ENCODE measurements around the gene CEP170B. TPM values are rescaled to one million over a fixed set of nuclear protein-coding genes. Genes with fewer than 3 reads are reported as not detected.

CEP170B gene
- total and polyA plus RNA-seq, 2 of the 8 experiments (the other 6 are each of a cell fraction or from before 2014, with no cell fraction given): 9.1 to 33.8 TPM

DNA sequence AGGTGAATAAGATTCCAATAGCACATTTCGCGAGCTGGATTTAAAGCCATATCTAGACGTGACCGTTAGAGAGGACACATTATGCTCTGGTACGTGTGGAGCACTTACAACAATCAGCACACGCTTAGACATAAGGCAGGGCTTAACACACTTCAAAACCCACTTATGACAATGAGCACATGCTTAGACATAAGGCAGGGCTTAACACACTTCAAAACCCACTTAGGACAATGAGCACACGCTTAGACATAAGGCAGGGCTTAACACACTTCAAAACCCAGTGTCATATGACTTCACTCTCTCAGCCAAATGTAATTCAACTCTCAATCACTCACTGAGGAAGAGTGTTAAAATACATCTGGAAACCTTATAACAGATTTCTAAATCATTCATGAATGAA, 48.4 kb downstream of the CEP170B start:
- Histone ChIP-seq H2BK20ac (ENCODE audit: low read length) (no peak overlapping the region), H2BK5ac (ENCODE audit: low read depth, low read length) (no peak overlapping the region), H3K79me2 (ENCODE audit: control insufficient read depth in 1 of 2, insufficient read depth in 2 of 2, low read length in 2 of 2) (no peaks in the 10 kb centered on the region), H3K4ac (replicated peaks; ENCODE audit: insufficient read length, low read depth, low read length) (no peak overlapping the region), H4K91ac (replicated peaks; ENCODE audit: insufficient read length, low read length) (no peak overlapping the region), H3K27ac (ENCODE audit: low read depth, low read length) (no peak overlapping the region), H3K4me3 (ENCODE audit: extremely low read depth in 1 of 4, insufficient read depth in 2 of 4, low read depth in 3 of 4, low read length in 4 of 4) (no peak overlapping the region), H2BK120ac (replicated peaks; ENCODE audit: low read depth, low read length) (no peak overlapping the region), H3K9me3 (ENCODE audit: insufficient read depth in 2 of 2, low read depth in 1 of 2, low read length in 1 of 2) (peaks cover 3 to 4% of the 10 kb centered on the region in 2 experiments; a peak in 2 of 4 replicates), H3K4me1 (replicated peaks in 1 of 4; ENCODE audit: control insufficient read depth in 3 of 4, insufficient read depth in 4 of 4, low read length in 3 of 4) (no peaks in the 10 kb centered on the region), H2BK12ac (ENCODE audit: low read depth, low read length) (no peak overlapping the region), H3K79me1 (ENCODE audit: low read depth, low read length) (no peaks in the 10 kb centered on the region), H4K8ac (ENCODE audit: extremely low read depth, insufficient read depth, low read length) (no peak overlapping the region), H2BK15ac (ENCODE audit: low read length) (no peak overlapping the region), H3K23ac (ENCODE audit: insufficient read length) (no peak overlapping the region), H2AK5ac (ENCODE audit: low read depth, low read length) (no peak overlapping the region), H3K23me2 (ENCODE audit: low read depth, low read length) (no peaks in the 10 kb centered on the region), H4K20me1 (replicated peaks in 1 of 2; ENCODE audit: control insufficient read depth in 1 of 2, insufficient read depth in 2 of 2, low read length in 2 of 2) (no peaks in the 10 kb centered on the region), H3K18ac (ENCODE audit: extremely low read depth, low read length) (no peak overlapping the region), H4K5ac (ENCODE audit: insufficient read length, low read depth, low read length) (no peak overlapping the region), H3K9ac (replicated peaks in 1 of 4; ENCODE audit: extremely low read depth in 1 of 4, low read depth in 3 of 4, low read length in 3 of 4) (no peak overlapping the region), H3K14ac (ENCODE audit: insufficient read length) (no peak overlapping the region), H3K27me3 (replicated peaks in 1 of 4; ENCODE audit: control insufficient read depth in 3 of 4, extremely low read depth in 1 of 4, insufficient read depth in 3 of 4, low read length in 3 of 4) (no peaks in the 10 kb centered on the region; a peak in 1 of 7 replicates), H3K56ac (replicated peaks; ENCODE audit: insufficient read length, low read depth, low read length) (no peak overlapping the region), H3K36me3 (ENCODE audit: control insufficient read depth in 2 of 4, insufficient read depth in 4 of 4, low read length in 3 of 4) (no peaks in the 10 kb centered on the region), H2AFZ (ENCODE audit: low read length) (no peak overlapping the region), H3K4me2 (ENCODE audit: insufficient read depth in 1 of 2, low read depth in 2 of 2, low read length in 2 of 2) (no peak overlapping the region)
- DNase-seq (ENCODE audit: low read depth in 1 of 2, low spot score in 2 of 2): no peak
- no peak for FAIRE-seq
- POLR2A ChIA-PET (ENCODE audit: partially characterized antibody): no interaction called here
- CTCF ChIA-PET (ENCODE audit: partially characterized antibody): interaction anchor here (2.5 kb wide), 1 partner anchor 17 kb away, joined by 7 read pairs; no protein-coding TSS in a partner anchor
- WGBS, 2 experiments (ENCODE audit: extremely low coverage in 1 of 2, insufficient coverage in 1 of 2, insufficient read length in 1 of 2, insufficient replicate concordance in 2 of 2, low coverage in 1 of 2, low lambda C conversion rate in 2 of 2, missing lambda C conversion rate in 1 of 2): 86% methylated on average over 7 of the region's 7 CpGs; no CpG with 5 or more reads in 1 of the 2 experiments
- TF ChIP-seq TEAD4 (IDR thresholded peaks at IDR 0.05; ENCODE audit: low read depth, low read length) (no peak), SAP30 (IDR thresholded peaks at IDR 0.05; ENCODE audit: insufficient read depth, insufficient replicate concordance, low read length) (no peak), CHD1 (IDR thresholded peaks at IDR 0.05; ENCODE audit: low read depth, low read length) (no peak), SIN3A (conservative IDR thresholded peaks at IDR 0.05 in 1 of 2, IDR thresholded peaks at IDR 0.05 in 1 of 2; ENCODE audit: low read depth in 1 of 2, low read length in 2 of 2) (no peak), SUZ12 (IDR thresholded peaks at IDR 0.05; ENCODE audit: low read length) (no peak), CTBP2 (IDR thresholded peaks at IDR 0.05; ENCODE audit: borderline replicate concordance, insufficient read depth, insufficient read length, low read length) (no peak), JUN (IDR thresholded peaks at IDR 0.05; ENCODE audit: low read depth, low read length) (no peak), HDAC2 (IDR thresholded peaks at IDR 0.05; ENCODE audit: borderline replicate concordance in 1 of 2, low read depth in 2 of 2, low read length in 2 of 2) (no peak), CREB1 (IDR thresholded peaks at IDR 0.05) (no peak), CTCF (IDR thresholded peaks at IDR 0.05; ENCODE audit: control extremely low read depth in 1 of 3, insufficient read depth in 1 of 3, low read depth in 1 of 3, low read length in 3 of 3) (no peak)

Data from H1 (cell line).